Osteoblast (primary cell): ENCODE measurements around the gene ACVR1. TPM values are rescaled to one million over a fixed set of nuclear protein-coding genes. Genes with fewer than 3 reads are reported as not detected.

Source experiments
- DNase-seq: peaks from one replicate; pipeline ENCODE4 v3.0.0; 2011; ENCODE audit warnings: low spot score, mixed read lengths; ENCODE audit not compliant: insufficient read length; ENCODE audit errors: missing footprints
- H2AFZ ChIP-seq: 2 replicates; pipeline ENCODE4 v1.6.0; 2011; ENCODE audit warnings: mild to moderate bottlenecking, low read length
- H3K27ac ChIP-seq: 2 replicates; pipeline ENCODE4 v1.5.1; 2011; ENCODE audit warnings: mild to moderate bottlenecking, low read depth, low read length, moderate library complexity
- H3K27me3 ChIP-seq: 2 replicates; pipeline ENCODE4 v1.6.0; 2012; ENCODE audit warnings: mild to moderate bottlenecking, control low read depth, inconsistent platforms, low read length, moderate library complexity; ENCODE audit not compliant: insufficient read depth
- H3K36me3 ChIP-seq: 2 replicates; pipeline ENCODE4 v1.5.1; 2011; ENCODE audit warnings: mild to moderate bottlenecking, low read length, control low read depth, moderate library complexity; ENCODE audit not compliant: insufficient read depth
- H3K4me1 ChIP-seq: 2 replicates; pipeline ENCODE4 v1.5.1; 2011; ENCODE audit warnings: mild to moderate bottlenecking, low read length, control low read depth, moderate library complexity; ENCODE audit not compliant: insufficient read depth
- H3K4me2 ChIP-seq: 2 replicates; pipeline ENCODE4 v1.6.0; 2011; ENCODE audit warnings: mild to moderate bottlenecking, low read length; ENCODE audit not compliant: insufficient read depth
- H3K4me3 ChIP-seq: fragments of 200-600 bp; sonication (generic); 3 replicates; pipeline ENCODE4 v1.5.1; 2012; ENCODE audit warnings: mild to moderate bottlenecking, low read length, inconsistent platforms; ENCODE audit not compliant: insufficient read depth
- H3K79me2 ChIP-seq: 2 replicates; pipeline ENCODE4 v1.6.0; 2012; ENCODE audit warnings: mild to moderate bottlenecking, low read length, control low read depth, inconsistent platforms; ENCODE audit not compliant: insufficient read depth
- H3K9me3 ChIP-seq: 2 replicates; pipeline ENCODE4 v1.5.1; 2011; ENCODE audit warnings: low read depth, low read length, control low read depth
- H4K20me1 ChIP-seq: 2 replicates; pipeline ENCODE4 v1.6.0; 2012; ENCODE audit warnings: mild to moderate bottlenecking, low read length, control low read depth; ENCODE audit not compliant: insufficient read depth
- total RNA-seq: library from RNA; depleted of rRNA; stranded (reverse); fragments of >200 nt; gene quantifications from 2 replicates; pipeline ENCODE4 v1.2.3, GENCODE V29; 2012
- TF ChIP-seq, protein P1 (sequence below): IDR thresholded peaks from 2 replicates; pipeline ENCODE4 v1.5.1; 2011; ENCODE audit warnings: mild to moderate bottlenecking, low read depth, low read length, moderate library complexity; ENCODE audit errors: extremely low read depth

ACVR1 gene
- total RNA-seq, 1 donor = 52.5 TPM

DNA sequence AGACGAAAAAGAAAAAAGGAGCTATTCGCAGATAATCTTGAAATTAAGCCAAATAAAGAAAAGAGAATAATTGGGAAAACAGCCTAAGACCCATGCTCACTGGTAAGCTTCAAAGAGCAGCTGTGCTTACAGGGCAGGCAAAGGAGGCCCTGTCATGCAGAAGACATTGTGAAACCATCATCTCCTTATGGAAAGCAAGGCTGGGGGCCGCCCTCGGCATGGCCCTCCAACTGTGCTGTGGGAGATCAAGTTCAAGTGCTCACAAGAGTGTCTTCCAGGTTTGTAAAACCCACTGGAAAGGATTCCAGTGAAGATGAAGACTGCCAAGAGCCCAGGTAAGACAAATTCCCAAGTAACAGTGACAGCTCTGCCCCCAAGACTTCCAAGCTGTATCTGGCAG lies 32.2 kb downstream of the ACVR1 start:
- no peak overlapping the region for H3K27ac ChIP-seq

DNA sequence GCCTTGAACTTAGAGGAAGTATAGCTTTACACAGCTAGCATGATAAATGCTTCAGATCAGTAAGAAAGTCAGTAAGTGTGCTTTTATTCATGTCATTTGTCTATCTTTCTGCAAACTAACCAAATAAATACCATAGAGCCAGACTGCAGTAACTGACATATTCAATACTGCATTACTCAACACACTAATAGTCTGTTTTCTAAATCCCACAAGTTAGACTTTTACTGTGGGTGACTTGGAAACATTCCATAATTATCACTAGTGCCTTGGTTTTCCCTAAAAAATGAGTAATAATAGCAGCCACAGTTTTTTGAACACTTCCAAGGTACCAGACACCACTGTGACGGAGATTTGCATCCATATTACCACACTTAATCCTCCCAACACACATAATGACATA lies 33.0 kb downstream of the ACVR1 start:
- Histone ChIP-seq H4K20me1 (peaks cover 41% of the 10 kb centered on the region), H3K4me1 (peaks cover 47% of the 10 kb centered on the region), H3K9me3 (no peaks in the 10 kb centered on the region), H3K27me3 (no peaks in the 10 kb centered on the region), H2AFZ (no peak overlapping the region), H3K36me3 (no peaks in the 10 kb centered on the region), H3K4me3 (no peak overlapping the region), H3K79me2 (peaks cover 80% of the 10 kb centered on the region), H3K27ac (no peak overlapping the region), H3K4me2 (no peak overlapping the region)
- DNase-seq = no peak
- TF ChIP-seq, protein P1, sequence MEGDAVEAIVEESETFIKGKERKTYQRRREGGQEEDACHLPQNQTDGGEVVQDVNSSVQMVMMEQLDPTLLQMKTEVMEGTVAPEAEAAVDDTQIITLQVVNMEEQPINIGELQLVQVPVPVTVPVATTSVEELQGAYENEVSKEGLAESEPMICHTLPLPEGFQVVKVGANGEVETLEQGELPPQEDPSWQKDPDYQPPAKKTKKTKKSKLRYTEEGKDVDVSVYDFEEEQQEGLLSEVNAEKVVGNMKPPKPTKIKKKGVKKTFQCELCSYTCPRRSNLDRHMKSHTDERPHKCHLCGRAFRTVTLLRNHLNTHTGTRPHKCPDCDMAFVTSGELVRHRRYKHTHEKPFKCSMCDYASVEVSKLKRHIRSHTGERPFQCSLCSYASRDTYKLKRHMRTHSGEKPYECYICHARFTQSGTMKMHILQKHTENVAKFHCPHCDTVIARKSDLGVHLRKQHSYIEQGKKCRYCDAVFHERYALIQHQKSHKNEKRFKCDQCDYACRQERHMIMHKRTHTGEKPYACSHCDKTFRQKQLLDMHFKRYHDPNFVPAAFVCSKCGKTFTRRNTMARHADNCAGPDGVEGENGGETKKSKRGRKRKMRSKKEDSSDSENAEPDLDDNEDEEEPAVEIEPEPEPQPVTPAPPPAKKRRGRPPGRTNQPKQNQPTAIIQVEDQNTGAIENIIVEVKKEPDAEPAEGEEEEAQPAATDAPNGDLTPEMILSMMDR = no peak

More for the DNA sequence above, 32.2 kb downstream of the ACVR1 start:
- H3K4me1 ChIP-seq = peaks cover 38% of the 10 kb centered on the region
- peaks cover 37% of the 10 kb centered on the region for H4K20me1 ChIP-seq
- no peak overlapping the region for H3K4me3 ChIP-seq
- no peaks in the 10 kb centered on the region for H3K27me3 ChIP-seq
- H3K4me2 ChIP-seq = no peak overlapping the region
- H2AFZ ChIP-seq = no peak overlapping the region
- TF ChIP-seq, protein P1 = no peak
- no peaks in the 10 kb centered on the region for H3K9me3 ChIP-seq
- no peak for DNase-seq
- H3K36me3 ChIP-seq = no peaks in the 10 kb centered on the region
- peaks cover 88% of the 10 kb centered on the region for H3K79me2 ChIP-seq

DNA sequence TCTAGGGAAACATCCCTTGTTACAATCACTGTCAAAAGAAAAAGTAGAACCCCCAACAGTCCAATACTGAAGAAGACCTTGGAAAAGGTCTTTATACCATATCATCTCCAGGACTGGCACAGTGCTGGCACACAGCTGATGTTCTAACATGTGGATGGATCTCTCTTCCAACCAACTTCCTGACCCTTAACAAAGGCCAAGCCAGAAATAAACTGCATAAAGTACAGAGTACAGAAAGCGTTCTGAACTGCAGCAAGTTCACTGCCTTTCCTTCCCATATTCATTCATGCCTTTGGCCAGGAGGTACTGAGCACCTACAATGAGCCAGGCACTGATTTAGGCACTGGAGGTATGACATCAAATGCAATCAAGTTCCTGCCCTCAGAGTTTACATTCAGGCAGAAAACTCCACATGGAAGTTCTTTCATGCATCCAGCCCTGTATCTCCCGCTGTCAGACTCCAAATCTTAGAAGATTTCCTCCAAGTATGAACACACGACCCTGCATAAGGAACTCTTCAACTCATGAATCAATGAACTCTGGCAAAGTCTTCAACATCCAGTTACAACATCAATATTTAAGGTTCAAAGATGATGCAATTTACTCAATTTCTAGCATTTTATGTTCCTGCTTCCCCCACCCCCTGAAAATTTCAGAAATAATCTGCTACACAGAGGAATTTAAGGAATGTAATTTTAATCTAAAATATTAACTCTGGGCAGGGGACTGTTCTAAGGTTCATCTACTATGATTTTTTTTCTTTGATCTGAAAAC lies 33.8 kb downstream of the ACVR1 start:
- Histone ChIP-seq H4K20me1 (peaks cover 39% of the 10 kb centered on the region), H3K9me3 (no peaks in the 10 kb centered on the region), H2AFZ (no peak overlapping the region), H3K4me1 (peaks cover 53% of the 10 kb centered on the region), H3K36me3 (no peaks in the 10 kb centered on the region), H3K79me2 (peaks cover 80% of the 10 kb centered on the region), H3K27me3 (no peaks in the 10 kb centered on the region), H3K4me3 (no peak overlapping the region), H3K27ac (no peak overlapping the region), H3K4me2 (no peak overlapping the region)
- TF ChIP-seq, protein P1 = no peak
- DNase-seq = no peak

DNA sequence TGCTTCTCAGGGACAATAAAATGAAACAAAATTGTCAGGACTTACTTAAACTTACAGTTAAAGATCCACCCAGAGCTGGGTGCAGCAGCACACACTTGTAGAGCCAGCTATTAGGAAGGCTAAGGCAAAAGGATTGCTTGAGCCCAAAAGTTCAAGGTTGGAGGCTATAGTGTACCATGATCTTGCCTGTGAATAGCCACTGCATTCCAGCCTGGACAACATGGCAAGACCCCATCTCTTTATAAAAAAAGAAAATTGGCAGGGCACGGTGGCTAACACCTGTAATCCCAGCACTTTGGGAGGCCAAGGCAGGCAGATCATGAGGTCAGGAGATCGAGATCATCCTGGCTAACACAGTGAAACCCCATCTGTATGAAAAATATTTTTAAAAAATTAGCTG lies 34.6 kb downstream of the ACVR1 start:
- Histone ChIP-seq H3K4me1 (peaks cover 53% of the 10 kb centered on the region), H3K36me3 (peaks cover 7% of the 10 kb centered on the region), H2AFZ (no peak overlapping the region), H4K20me1 (peaks cover 39% of the 10 kb centered on the region), H3K9me3 (no peaks in the 10 kb centered on the region), H3K27me3 (no peaks in the 10 kb centered on the region), H3K4me3 (no peak overlapping the region), H3K79me2 (peaks cover 79% of the 10 kb centered on the region), H3K4me2 (no peak overlapping the region), H3K27ac (no peak overlapping the region)
- TF ChIP-seq, protein P1 = no peak
- no peak for DNase-seq
